GM03348 (cell line): ENCODE data around the gene PUDP.
"Not testable (repeated sequence)": the region's sequence is repeated elsewhere in the genome, so short reads cannot be mapped to it uniquely, and the experiment has no call there.

ENCODE experiments used
- DNase-seq: peaks from one replicate; pipeline ENCODE4 v3.0.0; 2012; ENCODE audit warnings: low spot score

Gene PUDP

GRCh38 chrX:7025471-7025870 lies 122.5 kb downstream of the PUDP start:
- no peak for DNase-seq

GRCh38 chrX:7024850-7025249 lies 123.1 kb downstream of the PUDP start:
- no peak for DNase-seq

- not testable (repeated sequence) for DNase-seq
Measured at GRCh38 chrX:7022996-7023395, 125.0 kb downstream of the PUDP start.

- no peak for DNase-seq
Measured at GRCh38 chrX:7021991-7022390, 126.0 kb downstream of the PUDP start.

- DNase-seq = no peak
Measured at GRCh38 chrX:7019555-7019954, 128.4 kb downstream of the PUDP start.

- peak; percentile 4 for DNase-seq
Measured at GRCh38 chrX:7012262-7012834, 135.6 kb downstream of the PUDP start.

- not testable (repeated sequence) for DNase-seq
Measured at GRCh38 chrX:7010897-7011296, 137.1 kb downstream of the PUDP start.

GRCh38 chrX:7007328-7007727 lies 140.6 kb downstream of the PUDP start:
- DNase-seq = not testable (repeated sequence)
